IMR-90 (cell line): Measurements from ENCODE around the gene NPSR1. TPM values are rescaled to one million over a fixed set of nuclear protein-coding genes. Genes with fewer than 3 reads are reported as not detected.

Experiments
- ATAC-seq: fragments of 200-7000 bp; cut with Tn5 transposase; 2 replicates; pipeline ENCODE4 v1.9.1; 2020; ENCODE audit warnings: low read depth, mild to moderate bottlenecking, moderate library complexity
- BruUV-seq: library from RNA; stranded (reverse); fragments of 400-500 nt; replicated peaks from 2 replicates; lab custom pipeline; 2021; lab: Mats Ljungman, UMichigan
- CTCF ChIA-PET: fragments of 300-600 bp; formaldehyde crosslinking; extraction: SDS; loops from one replicate; lab custom pipeline; 2021; ENCODE audit warnings: antibody characterized with exemption; lab: Yijun Ruan, JAX
- POLR2A ChIA-PET: fragments of 300-600 bp; sonication (Branson Sonifier 250); formaldehyde crosslinking; loops from one replicate; lab custom pipeline; 2022; ENCODE audit warnings: antibody characterized with exemption; ENCODE audit not compliant: unreplicated experiment; lab: Charles Lee
- DNase-seq: peaks from one replicate; pipeline ENCODE4 v3.0.0; 2013
- H2AFZ ChIP-seq: replicated peaks from 2 replicates; pipeline ENCODE3; 2013; ENCODE audit warnings: low read length, mild to moderate bottlenecking; ENCODE audit not compliant: poor library complexity
- H2AK5ac ChIP-seq: 2 replicates; pipeline ENCODE4 v1.6.1; 2013; ENCODE audit warnings: low read depth, low read length, inconsistent platforms
- H2AK9ac ChIP-seq: replicated peaks from 2 replicates; pipeline ENCODE3; 2013; ENCODE audit warnings: mild to moderate bottlenecking, low read depth, low read length, moderate library complexity; ENCODE audit not compliant: poor library complexity
- H2BK120ac ChIP-seq: 2 replicates; pipeline ENCODE4 v1.6.1; 2013; ENCODE audit warnings: low read depth, low read length, inconsistent platforms
- H2BK15ac ChIP-seq: 3 replicates; pipeline ENCODE4 v1.6.1; 2013; ENCODE audit warnings: low read depth, low read length, inconsistent platforms
- H2BK20ac ChIP-seq: 2 replicates; pipeline ENCODE4 v1.6.1; 2013; ENCODE audit warnings: low read depth, mild to moderate bottlenecking, inconsistent platforms, low read length, moderate library complexity
- H2BK5ac ChIP-seq: 2 replicates; pipeline ENCODE4 v1.6.1; 2013; ENCODE audit warnings: mild to moderate bottlenecking, low read depth, low read length, inconsistent platforms; ENCODE audit not compliant: poor library complexity, severe bottlenecking
- H3K14ac ChIP-seq: replicated peaks from 2 replicates; pipeline ENCODE4 v1.6.1; 2013; ENCODE audit warnings: low read depth, low read length, inconsistent platforms
- H3K18ac ChIP-seq: 2 replicates; pipeline ENCODE4 v1.6.1; 2013; ENCODE audit warnings: low read depth, low read length, control low read depth
- H3K23ac ChIP-seq: 2 replicates; pipeline ENCODE4 v1.6.1; 2013; ENCODE audit warnings: low read depth, low read length, inconsistent platforms
- H3K27ac ChIP-seq: 2 replicates; pipeline ENCODE4 v1.5.1; 2013; ENCODE audit warnings: mild to moderate bottlenecking, control low read depth, low read length; ENCODE audit not compliant: insufficient read depth
- H3K27me3 ChIP-seq: 2 replicates; pipeline ENCODE4 v1.6.1; 2013; ENCODE audit warnings: low read length; ENCODE audit not compliant: control insufficient read depth, insufficient read depth
- H3K36me3 ChIP-seq: 2 replicates; pipeline ENCODE4 v1.6.1; 2013; ENCODE audit warnings: low read length, mixed read lengths; ENCODE audit not compliant: control insufficient read depth, insufficient read depth
- H3K4ac ChIP-seq: 2 replicates; pipeline ENCODE4 v1.6.1; 2013; ENCODE audit warnings: low read depth, low read length, inconsistent platforms
- H3K4me1 ChIP-seq: 2 replicates; pipeline ENCODE4 v1.6.1; 2013; ENCODE audit warnings: low read length, mixed read lengths; ENCODE audit not compliant: control insufficient read depth, insufficient read depth
- H3K4me2 ChIP-seq: 2 replicates; pipeline ENCODE4 v1.6.1; 2013; ENCODE audit warnings: low read depth, mild to moderate bottlenecking, control low read depth, low read length, moderate library complexity
- H3K4me3 ChIP-seq: 2 replicates; pipeline ENCODE4 v1.5.1; 2013; ENCODE audit warnings: low read depth, mild to moderate bottlenecking, control low read depth, low read length, moderate library complexity; ENCODE audit not compliant: insufficient read depth
- H3K56ac ChIP-seq: 2 replicates; pipeline ENCODE4 v1.6.1; 2013; ENCODE audit warnings: low read length, inconsistent platforms; ENCODE audit not compliant: insufficient read depth; ENCODE audit errors: extremely low read depth
- H3K79me1 ChIP-seq, 2 experiments: 2 replicates each; pipeline ENCODE4 v1.6.1; 2013; ENCODE audit warnings: low read length in 2 of 2, inconsistent platforms in 1 of 2, low read depth in 1 of 2
- H3K9ac ChIP-seq: 2 replicates; pipeline ENCODE4 v1.6.1; 2013; ENCODE audit warnings: low read depth, low read length, control low read depth
- H3K9me1 ChIP-seq: 2 replicates; pipeline ENCODE4 v1.6.1; 2013; ENCODE audit warnings: low read length, inconsistent platforms; ENCODE audit not compliant: insufficient read depth
- H3K9me3 ChIP-seq: 2 replicates; pipeline ENCODE4 v1.6.1; 2013; ENCODE audit warnings: low read length; ENCODE audit not compliant: control insufficient read depth, insufficient read depth
- H4K20me1 ChIP-seq: 2 replicates; pipeline ENCODE4 v1.6.1; 2013; ENCODE audit warnings: low read length, inconsistent platforms; ENCODE audit not compliant: insufficient read depth
- H4K5ac ChIP-seq: 2 replicates; pipeline ENCODE4 v1.6.1; 2013; ENCODE audit warnings: mild to moderate bottlenecking, low read depth, low read length, control low read depth
- H4K8ac ChIP-seq, 2 experiments: 2 replicates each; pipeline ENCODE4 v1.6.1; 2013; ENCODE audit warnings: low read depth in 2 of 2, low read length in 2 of 2, control low read depth in 1 of 2, inconsistent platforms in 1 of 2
- H4K91ac ChIP-seq: 2 replicates; pipeline ENCODE4 v1.6.1; 2013; ENCODE audit warnings: low read depth, low read length, inconsistent platforms; ENCODE audit not compliant: insufficient read depth
- CEBPB ChIP-seq: IDR thresholded peaks from 2 replicates; pipeline ENCODE4 v1.6.1; 2012; ENCODE audit warnings: low read depth, low read length, improper control_type of control experiment
- ELK1 ChIP-seq: fragments of 150-350 bp; IDR thresholded peaks from 2 replicates; pipeline ENCODE4 v1.6.1; 2016; ENCODE audit warnings: low read depth, mild to moderate bottlenecking, low read length, moderate library complexity, borderline replicate concordance
- FOS ChIP-seq: fragments of 150-350 bp; IDR thresholded peaks from 2 replicates; pipeline ENCODE4 v1.6.1; 2016; ENCODE audit warnings: low read depth, low read length
- MAZ ChIP-seq: IDR thresholded peaks from 2 replicates; pipeline ENCODE4 v1.6.1; 2012; ENCODE audit warnings: low read depth, mild to moderate bottlenecking, low read length, improper control_type of control experiment, moderate library complexity, borderline replicate concordance
- MXI1 ChIP-seq: IDR thresholded peaks from 2 replicates; pipeline ENCODE4 v1.6.1; 2012; ENCODE audit warnings: low read depth, mild to moderate bottlenecking, low read length, moderate library complexity, borderline replicate concordance
- POLR2A ChIP-seq: IDR thresholded peaks from 2 replicates; pipeline ENCODE4 v1.6.1; 2012; ENCODE audit warnings: mild to moderate bottlenecking, low read depth, low read length
- RAD21 ChIP-seq: IDR thresholded peaks from 2 replicates; pipeline ENCODE4 v1.6.1; 2012; ENCODE audit warnings: low read length, improper control_type of control experiment
- RFX5 ChIP-seq: IDR thresholded peaks from 2 replicates; pipeline ENCODE4 v1.8.0; 2012; ENCODE audit warnings: low read depth, mild to moderate bottlenecking, low read length, moderate library complexity
- USF2 ChIP-seq: fragments of 150-350 bp; IDR thresholded peaks from 2 replicates; pipeline ENCODE4 v1.6.1; 2017; ENCODE audit warnings: mild to moderate bottlenecking, antibody characterized with exemption, low read length, low read depth
- WGBS, 2 experiments: methylation state at CpG; one replicate each; pipeline versions ENCODE4 v1.1.5 to v1.1.7; 2013; ENCODE audit warnings: missing lambda C conversion rate in 2 of 2; ENCODE audit not compliant: insufficient read length in 1 of 2; ENCODE audit errors: extremely low coverage in 2 of 2; 5-methylcytosine and 5-hydroxymethylcytosine counted together
- dilution Hi-C: fragments of 300-500 bp; cut with HindIII; formaldehyde crosslinking; loops from one replicate; pipeline ENCODE4 v1.14.3; 2018; ENCODE audit warnings: low sequenced_read_pairs; ENCODE audit not compliant: unreplicated experiment
- in situ Hi-C: fragments of 300-500 bp; cut with MboI; formaldehyde crosslinking; loops from 3 replicates; pipeline ENCODE4 v1.14.3; 2019; ENCODE audit warnings: low sequenced_read_pairs, inconsistent platforms, mixed read lengths
- intact Hi-C: fragments of 100-400 bp; cut with micrococcal nuclease; formaldehyde crosslinking; loops from 2 replicates; pipeline ENCODE4 v1.10.0; 2022
- polyA plus RNA-seq, 3 experiments: library from polyadenylated mRNA; depleted of rRNA; stranded (reverse); fragments of >200 nt; gene quantifications; 2 replicates each; pipeline ENCODE4 v1.2.3, GENCODE V29; 2012; ENCODE audit warnings: low replicate concordance in 1 of 3
- total RNA-seq: library from RNA; depleted of rRNA; stranded (reverse); fragments of >200 nt; gene quantifications from 2 replicates; pipeline ENCODE4 v1.2.3, GENCODE V29; 2012

Gene NPSR1
- total and polyA plus RNA-seq, 2 of the 4 experiments (the other 2 are of a cell fraction) = not detected

GRCh38 chr7:34740840-34741239 lies 82.8 kb downstream of the NPSR1 start:
- H2BK15ac ChIP-seq = no peak overlapping the region
- H3K27ac ChIP-seq = no peak overlapping the region
- no peak overlapping the region for H3K23ac ChIP-seq
- CTCF ChIA-PET = no interaction called here
- in situ Hi-C loops = no loop called here
- no peaks in the 10 kb centered on the region for H3K9me3 ChIP-seq
- H4K5ac ChIP-seq = no peak overlapping the region
- H3K9me1 ChIP-seq = no peaks in the 10 kb centered on the region
- no peak overlapping the region for H2AFZ ChIP-seq
- no peak overlapping the region for H3K9ac ChIP-seq
- DNase-seq (no peak), ATAC-seq (no peak)
- no peak overlapping the region for H2BK120ac ChIP-seq
- no peak overlapping the region for H3K56ac ChIP-seq
- H3K36me3 ChIP-seq = no peaks in the 10 kb centered on the region
- dilution Hi-C loops = no loop called here
- H3K79me1 ChIP-seq = no peaks in the 10 kb centered on the region
- H2BK5ac ChIP-seq = no peak overlapping the region
- H3K18ac ChIP-seq = no peak overlapping the region
- no peak overlapping the region for H2AK5ac ChIP-seq
- H4K8ac ChIP-seq = no peak overlapping the region
- no peak overlapping the region for H3K4me3 ChIP-seq
- no peak overlapping the region for H3K14ac ChIP-seq
- H3K27me3 ChIP-seq = no peaks in the 10 kb centered on the region
- H3K4me1 ChIP-seq = no peaks in the 10 kb centered on the region
- no peak overlapping the region for H3K4ac ChIP-seq
- H4K20me1 ChIP-seq = no peaks in the 10 kb centered on the region
- no peak overlapping the region for H3K4me2 ChIP-seq
- intact Hi-C loops = no loop called here
- no TSS peak for BruUV-seq
- no peak for TF ChIP-seq MXI1
- no peak for TF ChIP-seq RFX5
- no peak for TF ChIP-seq POLR2A
- TF ChIP-seq FOS = no peak
- TF ChIP-seq RAD21 = no peak
- TF ChIP-seq USF2 = no peak
- TF ChIP-seq CEBPB = no peak
- no peak for TF ChIP-seq MAZ
- no peak for TF ChIP-seq ELK1
- no peak overlapping the region for H4K91ac ChIP-seq
- POLR2A ChIA-PET = no interaction called here
- WGBS, 2 experiments = no CpG with 5 or more reads among the region's 1 CpG
- no peak overlapping the region for H2AK9ac ChIP-seq
- no peak overlapping the region for H2BK20ac ChIP-seq
